Hepatocyte (in vitro differentiated cells): ENCODE measurements around the gene ADGB. TPM values are rescaled to one million over a fixed set of nuclear protein-coding genes. Genes with fewer than 3 reads are reported as not detected.

Source experiments
- DNase-seq: peaks from one replicate; pipeline ENCODE4 v3.0.0-alpha.2; 2016; ENCODE audit warnings: low spot score
- H2AFZ ChIP-seq: fragments of 200-600 bp; sonication (generic); 2 replicates; pipeline ENCODE4 v1.6.0; 2016; ENCODE audit warnings: antibody characterized with exemption, mild to moderate bottlenecking
- H3K27ac ChIP-seq: fragments of 200-600 bp; sonication (generic); 2 replicates; pipeline ENCODE4 v1.5.1; 2016; ENCODE audit warnings: mild to moderate bottlenecking
- H3K27me3 ChIP-seq: fragments of 200-600 bp; sonication (generic); 2 replicates; pipeline ENCODE4 v1.6.1; 2016
- H3K36me3 ChIP-seq: fragments of 200-600 bp; sonication (generic); replicated peaks from 2 replicates; pipeline ENCODE4 v1.5.1; 2016; ENCODE audit warnings: low read depth; ENCODE audit not compliant: insufficient read depth
- H3K4me1 ChIP-seq: fragments of 200-600 bp; sonication (generic); 2 replicates; pipeline ENCODE4 v1.5.1; 2016; ENCODE audit warnings: mild to moderate bottlenecking, moderate library complexity; ENCODE audit not compliant: insufficient read depth
- H3K4me2 ChIP-seq: fragments of 200-600 bp; sonication (generic); 2 replicates; pipeline ENCODE4 v1.6.0; 2016
- H3K4me3 ChIP-seq: fragments of 200-600 bp; sonication (generic); 2 replicates; pipeline ENCODE4 v1.5.1; 2016; ENCODE audit warnings: mild to moderate bottlenecking
- H3K79me2 ChIP-seq: fragments of 200-600 bp; sonication (generic); 2 replicates; pipeline ENCODE4 v1.6.0; 2017; ENCODE audit warnings: mild to moderate bottlenecking
- H3K9me2 ChIP-seq: fragments of 200-600 bp; sonication (generic); replicated peaks from 2 replicates; pipeline ENCODE4 v1.6.0; 2017; ENCODE audit warnings: mild to moderate bottlenecking; ENCODE audit not compliant: insufficient read depth
- H3K9me3 ChIP-seq: fragments of 200-600 bp; sonication (generic); 2 replicates; pipeline ENCODE4 v1.5.1; 2016; ENCODE audit warnings: low read depth, mild to moderate bottlenecking
- H4K20me1 ChIP-seq: fragments of 200-600 bp; sonication (generic); 2 replicates; pipeline ENCODE4 v1.6.0; 2016; ENCODE audit warnings: mild to moderate bottlenecking; ENCODE audit not compliant: insufficient read depth, poor library complexity, severe bottlenecking
- EZH2 ChIP-seq: fragments of 200-600 bp; sonication (generic); IDR thresholded peaks from 2 replicates; pipeline ENCODE4 v1.6.1; 2016; ENCODE audit warnings: antibody characterized with exemption, mild to moderate bottlenecking, borderline replicate concordance
- EZH2phosphoT487 ChIP-seq: fragments of 200-600 bp; sonication (generic); IDR thresholded peaks from one replicate; pipeline ENCODE4 v1.6.1; 2018; ENCODE audit warnings: antibody characterized with exemption, mild to moderate bottlenecking, low read depth, moderate library complexity; ENCODE audit not compliant: unreplicated experiment, severe bottlenecking
- WGBS: methylation state at CpG from one replicate; pipeline ENCODE4 v1.1.6; 2016; ENCODE audit warnings: low lambda C conversion rate; ENCODE audit errors: missing lambda C conversion rate; 5-methylcytosine and 5-hydroxymethylcytosine counted together
- polyA plus RNA-seq: library from polyadenylated mRNA; unstranded; fragments of >200 nt; fragmentation: Nextera tagmentation; extraction: Ambion mirVana; gene quantifications from 2 replicates; pipeline ENCODE4 v1.2.1, GENCODE V29; 2016
- total RNA-seq: library from RNA; depleted of rRNA; stranded (reverse); fragments of >200 nt; gene quantifications from 2 replicates; pipeline ENCODE4 v1.2.3, GENCODE V29; 2014
- TF ChIP-seq, protein P1 (sequence below): fragments of 200-600 bp; sonication (generic); IDR thresholded peaks from 2 replicates; pipeline ENCODE4 v1.5.1; 2016; ENCODE audit warnings: antibody characterized with exemption, mild to moderate bottlenecking; ENCODE audit not compliant: poor library complexity

Gene ADGB
- total and polyA plus RNA-seq, 2 experiments from 2014 or later: 0.33 TPM; not detected in 1

- WGBS: 77% methylated on average over 2 of the region's 2 CpGs
- no peak overlapping the region for H3K4me3 ChIP-seq
- H3K4me1 ChIP-seq: no peaks in the 10 kb centered on the region
- H3K9me2 ChIP-seq: no peaks in the 10 kb centered on the region
- no peaks in the 10 kb centered on the region for H3K9me3 ChIP-seq
- no peaks in the 10 kb centered on the region for H4K20me1 ChIP-seq
- H3K36me3 ChIP-seq: no peaks in the 10 kb centered on the region
- no peaks in the 10 kb centered on the region for H3K79me2 ChIP-seq
- H3K4me2 ChIP-seq: no peak overlapping the region
- no peak overlapping the region for H3K27ac ChIP-seq
- TF ChIP-seq EZH2 (no peak), EZH2phosphoT487 (no peak)
- TF ChIP-seq, protein P1, sequence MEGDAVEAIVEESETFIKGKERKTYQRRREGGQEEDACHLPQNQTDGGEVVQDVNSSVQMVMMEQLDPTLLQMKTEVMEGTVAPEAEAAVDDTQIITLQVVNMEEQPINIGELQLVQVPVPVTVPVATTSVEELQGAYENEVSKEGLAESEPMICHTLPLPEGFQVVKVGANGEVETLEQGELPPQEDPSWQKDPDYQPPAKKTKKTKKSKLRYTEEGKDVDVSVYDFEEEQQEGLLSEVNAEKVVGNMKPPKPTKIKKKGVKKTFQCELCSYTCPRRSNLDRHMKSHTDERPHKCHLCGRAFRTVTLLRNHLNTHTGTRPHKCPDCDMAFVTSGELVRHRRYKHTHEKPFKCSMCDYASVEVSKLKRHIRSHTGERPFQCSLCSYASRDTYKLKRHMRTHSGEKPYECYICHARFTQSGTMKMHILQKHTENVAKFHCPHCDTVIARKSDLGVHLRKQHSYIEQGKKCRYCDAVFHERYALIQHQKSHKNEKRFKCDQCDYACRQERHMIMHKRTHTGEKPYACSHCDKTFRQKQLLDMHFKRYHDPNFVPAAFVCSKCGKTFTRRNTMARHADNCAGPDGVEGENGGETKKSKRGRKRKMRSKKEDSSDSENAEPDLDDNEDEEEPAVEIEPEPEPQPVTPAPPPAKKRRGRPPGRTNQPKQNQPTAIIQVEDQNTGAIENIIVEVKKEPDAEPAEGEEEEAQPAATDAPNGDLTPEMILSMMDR: no peak
- H2AFZ ChIP-seq: no peak overlapping the region
- no peak for DNase-seq
- H3K27me3 ChIP-seq: no peaks in the 10 kb centered on the region
Measured at GRCh38 chr6:146709036-146709622, 110.4 kb downstream of the ADGB start.

DNA sequence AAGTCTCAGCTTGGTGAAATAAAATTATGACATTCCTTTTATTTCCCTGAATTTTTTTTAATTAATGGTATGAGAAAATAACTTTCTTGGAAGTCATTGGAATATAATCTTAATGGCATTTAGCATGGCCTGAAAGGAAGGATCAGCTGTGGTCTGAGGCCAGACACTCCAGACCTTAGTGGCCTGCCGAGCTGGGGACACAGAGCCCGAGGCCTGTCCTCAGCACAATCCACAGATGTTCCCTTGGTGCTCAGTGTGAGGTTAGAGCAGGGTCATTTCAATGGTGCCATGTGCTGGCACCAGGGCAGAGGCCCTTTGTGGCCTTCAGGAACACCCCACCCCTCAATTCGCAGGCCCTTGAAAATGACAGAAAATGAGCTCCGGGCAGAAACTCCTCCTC is 120.6 kb downstream of the ADGB start:
- no peaks in the 10 kb centered on the region for H3K27me3 ChIP-seq
- 67% methylated on average over 4 of the region's 4 CpGs for WGBS
- no peak for TF ChIP-seq EZH2phosphoT487
- TF ChIP-seq, protein P1: no peak
- TF ChIP-seq EZH2: no peak

DNA sequence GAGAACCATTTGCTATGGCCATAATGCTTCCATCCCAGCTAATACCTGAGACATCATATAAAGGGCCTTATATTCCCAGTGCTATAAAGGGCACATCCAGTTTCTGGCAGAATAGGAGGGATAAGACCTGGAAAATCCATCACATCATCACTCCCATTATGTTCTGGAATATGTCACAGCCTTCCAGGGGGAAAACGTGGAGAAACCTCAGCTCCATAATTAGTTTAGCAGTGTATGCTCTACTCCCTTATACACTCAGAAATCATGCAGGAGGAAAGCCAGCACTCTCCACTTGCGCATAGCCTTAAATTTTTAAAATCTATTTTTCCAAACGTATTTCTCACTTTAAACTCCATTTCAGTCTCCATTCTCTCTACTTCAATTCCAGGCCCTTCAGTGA is 140.9 kb downstream of the ADGB start:
- H3K79me2 ChIP-seq: no peaks in the 10 kb centered on the region
- H4K20me1 ChIP-seq: no peaks in the 10 kb centered on the region
- no peak overlapping the region for H3K4me2 ChIP-seq
- no peaks in the 10 kb centered on the region for H3K9me2 ChIP-seq
- no peaks in the 10 kb centered on the region for H3K36me3 ChIP-seq
- no peaks in the 10 kb centered on the region for H3K27me3 ChIP-seq
- WGBS: 60% methylated on average over 3 of the region's 3 CpGs
- no peak overlapping the region for H3K4me3 ChIP-seq
- no peak for DNase-seq
- no peaks in the 10 kb centered on the region for H3K4me1 ChIP-seq
- H2AFZ ChIP-seq: no peak overlapping the region
- H3K27ac ChIP-seq: no peak overlapping the region
- no peaks in the 10 kb centered on the region for H3K9me3 ChIP-seq
- TF ChIP-seq EZH2 (no peak), EZH2phosphoT487 (no peak)
- TF ChIP-seq, protein P1: no peak

More for the DNA sequence above, 120.6 kb downstream of the ADGB start:
- Histone ChIP-seq H3K79me2 (no peaks in the 10 kb centered on the region), H4K20me1 (no peaks in the 10 kb centered on the region), H2AFZ (no peak overlapping the region), H3K4me3 (no peak overlapping the region), H3K36me3 (no peaks in the 10 kb centered on the region), H3K9me2 (no peaks in the 10 kb centered on the region), H3K9me3 (no peaks in the 10 kb centered on the region), H3K4me1 (no peaks in the 10 kb centered on the region), H3K27ac (no peak overlapping the region), H3K4me2 (no peak overlapping the region)
- no peak for DNase-seq

DNA sequence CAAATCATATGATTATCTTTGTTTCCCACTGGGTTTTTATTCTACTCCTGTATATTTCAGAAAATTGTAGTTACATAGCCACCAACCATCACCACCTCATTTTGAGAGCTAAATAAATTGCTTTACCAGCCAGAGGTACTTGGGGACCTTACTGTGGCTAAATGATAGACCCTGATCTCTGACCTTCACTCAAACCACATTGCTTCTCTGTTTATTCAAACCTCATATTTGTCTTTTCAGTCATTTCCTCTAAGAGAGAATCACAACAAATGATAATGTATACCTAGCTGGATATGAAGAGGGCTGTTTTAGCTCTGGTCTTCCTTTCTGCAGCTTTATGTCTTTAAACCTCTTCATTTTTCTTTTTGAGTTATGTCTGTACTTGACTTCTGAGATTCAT is 142.8 kb downstream of the ADGB start:
- TF ChIP-seq, protein P1: no peak
- TF ChIP-seq EZH2 (no peak), EZH2phosphoT487 (no peak)
- no peaks in the 10 kb centered on the region for H3K9me3 ChIP-seq
- no peak overlapping the region for H3K4me2 ChIP-seq

More for the DNA sequence above, 142.8 kb downstream of the ADGB start:
- no peaks in the 10 kb centered on the region for H3K79me2 ChIP-seq
- no peaks in the 10 kb centered on the region for H4K20me1 ChIP-seq
- H3K36me3 ChIP-seq: no peaks in the 10 kb centered on the region
- H3K4me1 ChIP-seq: no peaks in the 10 kb centered on the region
- no peaks in the 10 kb centered on the region for H3K9me2 ChIP-seq
- DNase-seq: no peak
- H3K4me3 ChIP-seq: no peak overlapping the region
- H2AFZ ChIP-seq: no peak overlapping the region
- no peak overlapping the region for H3K27ac ChIP-seq
- no peaks in the 10 kb centered on the region for H3K27me3 ChIP-seq
